GM18502 (cell line): ENCODE data around the gene HBS1L.
"Not testable (repeated sequence)": the region's sequence is repeated elsewhere in the genome, so short reads cannot be mapped to it uniquely, and the experiment has no call there.

Experiments used
- ATAC-seq: cut with Tn5 transposase; IDR thresholded peaks from one replicate; pipeline ENCODE4 v1.9.1; 2021; ENCODE audit warnings: mild to moderate bottlenecking; ENCODE audit not compliant: unreplicated experiment, poor library complexity

Gene HBS1L

DNA sequence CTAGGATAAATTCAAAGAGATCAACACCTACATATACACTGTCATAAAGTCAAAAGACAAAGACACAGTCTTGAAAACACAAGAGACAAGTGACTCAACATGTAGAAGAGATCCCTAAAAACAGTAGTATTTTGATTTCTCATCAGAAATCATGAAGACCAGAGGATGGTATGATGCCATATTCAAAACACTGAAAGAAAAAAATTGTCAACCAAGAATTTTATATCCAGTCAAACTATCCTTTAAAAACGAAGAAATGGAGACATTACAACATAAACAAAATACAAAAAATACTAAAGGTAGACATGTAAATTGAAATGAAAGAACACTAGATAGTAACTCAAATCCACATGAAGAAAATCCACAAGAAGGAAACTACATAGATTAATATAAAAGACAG lies 27.3 kb upstream of the HBS1L start:
- no peak for ATAC-seq

DNA sequence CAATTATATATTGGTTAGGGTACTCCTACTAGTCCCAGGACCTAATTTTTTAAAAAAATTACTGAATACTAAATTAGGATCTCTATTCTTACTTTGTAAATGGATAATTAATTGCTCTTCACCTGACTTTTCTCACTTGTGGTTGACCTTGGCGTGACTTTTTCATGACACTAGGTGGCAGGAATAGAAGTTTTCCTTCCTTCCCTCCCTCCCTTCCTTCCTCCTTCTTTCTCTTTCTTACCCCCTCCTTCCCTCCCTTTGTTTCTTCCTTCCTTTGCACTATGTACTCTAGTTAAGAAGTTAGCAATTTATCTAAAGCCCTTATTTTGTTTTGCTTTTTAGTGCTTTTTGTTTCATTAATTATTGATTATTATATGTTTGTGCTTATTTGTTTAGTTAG lies 20.4 kb upstream of the HBS1L start:
- no peak for ATAC-seq

DNA sequence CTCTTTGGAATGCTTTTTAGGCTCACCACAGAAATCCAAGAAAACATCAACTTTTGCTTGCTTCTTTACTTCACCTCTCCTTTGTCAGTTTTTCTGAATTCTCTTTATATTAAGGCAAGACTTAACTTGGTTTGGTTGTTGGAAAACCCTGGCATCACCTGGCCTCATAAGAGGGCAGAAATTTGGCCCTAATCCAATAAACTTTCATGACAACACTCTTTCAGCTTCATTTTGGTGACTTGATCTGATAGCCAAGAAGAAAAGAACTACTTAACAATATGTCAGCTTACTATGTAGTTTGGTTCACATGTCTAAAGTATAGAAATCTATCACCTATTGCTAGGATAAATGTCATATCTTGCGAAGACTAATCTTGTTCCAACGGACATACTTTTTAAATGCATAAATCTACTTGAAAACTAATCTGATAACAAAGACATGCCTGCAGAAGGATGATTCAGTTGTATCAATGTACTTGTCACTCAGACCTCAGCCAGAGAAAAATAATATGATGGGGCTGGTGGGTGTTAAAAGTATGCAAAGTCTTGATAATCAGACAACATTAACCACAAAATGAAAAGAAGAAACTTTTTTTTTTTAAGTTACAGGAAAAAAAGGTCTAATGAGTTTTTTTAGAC lies 19.3 kb upstream of the HBS1L start:
- no peak for ATAC-seq

DNA sequence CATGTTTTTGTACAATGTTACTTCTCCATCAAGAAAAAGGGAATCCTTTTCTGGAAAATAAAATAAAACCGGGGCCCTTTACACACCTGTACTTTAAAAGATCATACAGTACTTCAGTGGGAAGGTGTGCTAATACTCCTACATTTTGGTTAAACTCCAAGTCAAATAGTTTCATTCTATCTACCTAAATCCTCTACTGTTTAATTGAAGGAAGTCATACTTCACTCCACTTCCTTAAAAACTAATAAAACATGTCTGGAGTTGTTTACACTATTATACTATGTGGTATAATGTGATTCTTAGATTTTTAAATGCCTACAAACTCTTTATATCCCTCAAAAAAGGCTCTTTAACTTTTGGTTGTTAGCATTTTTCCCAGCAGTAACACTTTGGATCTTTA lies 18.6 kb upstream of the HBS1L start:
- no peak for ATAC-seq

DNA sequence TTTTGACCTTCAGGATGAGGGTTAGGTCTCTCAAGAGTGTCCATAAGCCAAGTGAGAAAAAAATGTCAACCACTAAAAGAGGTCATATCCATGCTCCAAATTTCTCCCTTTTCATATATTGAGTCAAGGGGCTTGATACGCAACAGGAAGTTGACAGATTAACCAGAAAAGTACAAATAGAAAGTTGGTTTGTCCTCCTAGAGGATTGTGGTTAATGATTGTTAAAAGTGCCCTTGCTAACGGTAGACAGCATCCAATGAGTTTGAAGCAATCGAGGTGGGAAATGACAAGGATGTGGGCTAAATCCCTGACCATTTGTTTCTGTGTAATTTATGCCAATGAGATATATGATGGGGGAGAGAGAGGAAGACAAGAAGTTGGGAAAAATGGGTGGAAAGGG lies 18.1 kb upstream of the HBS1L start:
- ATAC-seq: no peak

DNA sequence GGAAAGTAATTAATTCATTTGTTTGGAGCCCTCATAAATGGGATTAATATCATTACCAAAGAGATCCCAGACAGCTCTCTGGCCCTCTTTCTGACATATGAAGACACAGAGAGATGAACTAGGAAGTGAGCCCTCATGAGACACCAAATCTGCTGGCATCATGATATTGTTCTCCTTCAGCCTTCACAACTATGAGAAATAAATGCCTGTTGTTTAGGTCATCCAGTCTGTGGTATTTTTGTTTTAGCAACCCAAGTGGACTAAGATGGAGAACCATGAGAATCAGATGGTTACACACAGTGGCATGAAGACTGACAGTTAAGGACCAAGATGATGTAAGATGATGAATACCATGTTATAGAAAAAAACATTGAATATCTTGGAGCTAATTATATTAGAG lies 16.9 kb upstream of the HBS1L start:
- ATAC-seq: no peak

DNA sequence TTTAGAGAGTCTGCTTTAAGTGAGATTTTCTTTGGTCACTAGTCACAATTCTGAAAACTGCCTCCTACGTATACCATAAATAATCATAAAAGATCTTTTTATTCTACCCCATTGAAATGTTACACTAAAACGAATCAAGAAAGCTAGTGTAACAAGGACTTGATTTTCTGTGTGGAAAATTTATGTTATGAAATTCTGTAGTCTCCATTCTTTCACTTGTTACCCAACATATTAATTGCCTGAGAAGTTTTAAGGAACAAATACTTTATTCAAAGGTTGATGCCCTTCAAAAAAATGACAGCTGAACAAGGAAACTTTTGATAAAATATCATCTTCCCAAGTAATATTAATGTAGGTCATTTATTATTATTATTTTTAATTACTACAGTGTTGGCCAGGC lies 13.3 kb upstream of the HBS1L start:
- ATAC-seq: no peak

DNA sequence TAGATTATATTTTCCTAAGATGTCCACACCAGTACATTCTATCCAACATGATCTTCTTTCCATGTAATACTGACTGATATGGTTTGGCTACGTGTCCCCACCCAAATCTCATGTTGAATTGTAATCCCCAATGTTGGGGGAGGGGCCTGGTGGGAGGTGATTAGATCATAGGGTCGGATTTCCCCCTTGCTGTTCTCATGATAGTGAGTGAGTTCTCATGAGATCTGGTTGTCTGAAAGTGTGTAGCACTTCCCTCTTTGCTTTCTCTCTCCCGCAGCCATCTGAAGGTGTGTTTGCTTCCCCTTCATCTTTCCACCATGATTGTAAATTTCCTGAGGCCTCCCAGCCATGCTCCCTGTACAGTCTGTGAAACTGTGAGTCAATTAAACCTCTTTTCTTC lies 12.2 kb upstream of the HBS1L start:
- ATAC-seq: no peak

DNA sequence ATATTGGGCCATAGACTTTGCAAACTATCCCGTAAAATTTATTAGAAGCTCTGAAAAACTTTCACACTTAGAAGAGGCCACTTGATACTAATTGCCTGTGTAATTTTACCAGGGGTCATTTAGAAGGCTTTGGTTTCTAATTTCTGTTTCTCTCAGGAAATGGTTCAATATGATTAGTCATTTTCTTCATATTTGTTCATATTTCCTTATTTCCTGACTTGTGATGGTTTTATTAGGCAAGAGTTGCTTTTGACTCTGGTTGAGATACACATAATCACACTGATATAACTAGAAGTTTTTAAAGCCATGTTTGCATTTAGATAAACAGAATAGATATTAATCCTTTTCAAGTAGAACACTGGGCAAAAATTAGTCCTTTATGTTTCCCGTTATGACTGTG lies 11.8 kb upstream of the HBS1L start:
- no peak for ATAC-seq

DNA sequence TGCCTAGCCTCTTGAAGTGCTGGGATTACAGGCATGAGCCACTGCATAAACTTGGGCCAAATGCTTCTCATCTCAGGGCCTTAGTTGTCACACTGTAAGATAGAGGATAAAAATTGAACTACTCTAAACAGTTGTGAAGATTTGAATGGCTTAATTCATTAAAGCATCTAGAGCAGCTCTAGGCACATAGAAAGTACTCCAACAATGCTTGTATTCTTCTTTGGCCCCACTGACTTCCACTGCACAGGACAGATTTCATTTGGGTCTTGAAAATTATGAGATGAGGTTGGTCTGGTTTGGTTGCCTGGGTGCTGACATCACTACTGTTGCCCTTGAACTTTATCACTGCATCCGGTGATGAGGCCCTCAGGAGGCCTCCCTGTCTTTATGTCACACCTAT lies 10.0 kb upstream of the HBS1L start:
- ATAC-seq: no peak

DNA sequence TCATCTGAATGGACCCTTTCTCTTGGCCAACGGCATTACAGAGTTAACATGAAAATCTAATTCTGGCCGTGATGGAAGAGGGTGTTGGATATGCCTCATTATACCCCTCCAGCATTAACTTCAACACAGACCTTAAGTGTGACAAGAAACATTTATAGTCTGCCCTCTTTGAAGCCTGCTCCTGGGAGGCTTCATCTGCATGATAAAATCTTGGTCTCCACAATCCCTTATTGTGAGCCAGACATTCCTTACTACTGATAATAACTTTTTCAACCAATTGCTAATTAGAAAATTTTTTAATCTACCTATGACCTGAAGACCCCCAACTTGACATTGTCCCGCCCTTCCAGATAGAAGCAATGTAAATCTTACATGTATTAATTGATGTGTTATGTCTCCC lies 9.3 kb upstream of the HBS1L start:
- ATAC-seq: no peak

DNA sequence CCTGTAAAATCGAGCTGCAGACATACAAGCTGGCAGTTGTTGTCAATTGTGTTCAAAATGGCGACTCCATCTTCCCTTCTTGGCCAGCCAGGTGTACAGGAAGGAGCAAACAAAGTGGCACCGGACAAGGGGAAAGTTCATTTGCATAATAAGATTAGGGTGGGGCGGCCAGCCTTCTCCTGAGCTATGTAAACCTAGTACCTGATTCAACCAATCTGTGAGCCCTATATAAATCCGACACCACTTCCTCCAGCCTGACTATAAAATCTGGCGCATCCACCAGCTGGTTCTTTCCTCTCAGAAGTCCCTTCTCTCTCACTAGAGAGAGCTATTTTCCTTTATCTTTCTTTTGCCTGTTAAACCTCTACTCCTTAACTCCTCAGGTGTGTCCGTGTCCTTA lies 8.1 kb upstream of the HBS1L start:
- ATAC-seq: no peak

DNA sequence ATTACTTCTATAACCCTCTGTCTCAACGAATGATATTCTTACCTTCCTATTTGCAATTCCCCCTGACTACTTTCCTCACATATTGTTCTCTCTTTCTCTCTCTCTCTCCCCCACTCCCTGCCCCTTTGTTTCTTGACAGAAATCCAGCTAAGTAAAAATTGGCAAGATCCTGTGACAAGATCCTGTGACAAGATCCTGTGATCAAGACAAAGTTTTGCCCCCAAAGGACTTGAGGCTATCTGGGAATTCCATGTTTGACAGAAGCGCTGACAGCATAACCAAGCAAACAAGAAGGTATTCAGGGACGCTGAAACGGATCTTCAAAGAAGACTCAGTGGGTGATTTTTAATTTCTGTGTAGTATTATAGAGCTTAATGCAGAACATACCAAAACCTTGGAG lies 5.5 kb upstream of the HBS1L start:
- no peak for ATAC-seq

DNA sequence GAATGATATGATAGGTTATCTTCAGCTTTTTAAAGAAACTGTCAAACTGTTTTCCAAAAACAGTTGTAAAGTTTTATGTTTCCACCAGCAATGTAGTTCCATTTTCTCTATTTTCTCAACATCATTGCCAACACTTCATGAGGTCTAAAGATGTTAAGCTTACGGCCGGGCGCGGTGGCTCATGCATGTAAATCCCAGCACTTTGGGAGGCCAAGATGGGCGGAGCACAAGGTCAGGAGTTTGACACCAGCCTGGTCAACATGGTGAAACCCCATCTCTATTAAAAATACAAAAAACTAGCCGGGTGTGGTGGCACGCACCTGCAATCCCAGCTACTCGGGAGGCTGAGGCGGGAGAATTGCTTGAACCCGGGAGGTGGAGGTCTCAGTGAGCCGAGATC lies 3.7 kb upstream of the HBS1L start:
- not testable (repeated sequence) for ATAC-seq

DNA sequence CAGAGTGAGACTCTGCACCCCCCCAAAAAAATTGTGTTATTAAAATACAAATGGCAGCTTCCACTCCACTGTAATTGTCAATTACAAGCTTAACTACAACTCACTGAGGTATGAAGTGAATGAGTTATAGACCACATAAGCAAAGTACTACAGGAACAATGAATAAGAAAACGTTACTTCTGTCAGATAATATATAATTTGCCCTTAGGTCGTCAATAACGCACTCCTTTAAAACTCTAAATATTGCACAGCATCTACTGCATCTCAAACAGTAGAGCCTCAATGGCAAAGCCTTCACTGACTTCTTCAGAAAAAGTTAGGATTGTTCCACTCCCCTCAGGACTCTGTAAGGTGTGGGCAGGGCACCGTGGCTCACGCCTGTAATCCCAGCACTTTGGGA lies 2.0 kb upstream of the HBS1L start:
- no peak for ATAC-seq

DNA sequence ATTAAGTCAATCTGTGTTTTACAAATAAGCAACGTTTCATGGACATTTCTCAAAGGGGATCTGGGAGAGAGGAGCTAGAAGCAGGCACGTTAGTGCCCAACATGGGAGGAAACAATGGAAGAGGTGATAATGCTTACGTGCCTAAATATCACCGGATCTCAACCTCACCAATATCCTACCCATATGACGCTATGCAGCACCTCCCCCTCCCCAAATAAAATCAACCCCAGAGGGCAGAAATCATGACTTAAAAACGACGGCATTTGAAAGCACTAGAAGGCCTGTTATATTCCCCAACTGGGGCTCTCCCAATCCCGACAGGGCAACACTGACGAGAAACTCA lies 425 bp downstream of the HBS1L start:
- ATAC-seq: peak; percentile 19

DNA sequence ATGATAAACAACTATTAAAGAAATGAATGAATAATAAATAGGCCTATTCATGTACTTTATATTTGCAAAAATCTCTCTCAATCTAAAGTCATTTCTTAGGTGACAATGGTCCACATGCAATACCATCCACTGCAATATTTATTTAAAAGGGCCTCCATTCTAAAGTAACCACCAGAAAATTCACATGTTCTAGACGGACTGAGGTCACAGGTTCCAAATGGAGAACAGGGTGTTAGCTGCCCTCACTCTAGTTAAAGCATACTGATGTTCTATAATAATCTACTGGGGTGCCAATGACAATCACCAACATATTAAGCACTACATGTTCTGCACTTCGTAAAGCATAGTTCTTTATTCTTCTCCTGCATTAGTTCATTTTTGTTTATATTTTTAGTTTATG lies 1.2 kb downstream of the HBS1L start:
- ATAC-seq: no peak

DNA sequence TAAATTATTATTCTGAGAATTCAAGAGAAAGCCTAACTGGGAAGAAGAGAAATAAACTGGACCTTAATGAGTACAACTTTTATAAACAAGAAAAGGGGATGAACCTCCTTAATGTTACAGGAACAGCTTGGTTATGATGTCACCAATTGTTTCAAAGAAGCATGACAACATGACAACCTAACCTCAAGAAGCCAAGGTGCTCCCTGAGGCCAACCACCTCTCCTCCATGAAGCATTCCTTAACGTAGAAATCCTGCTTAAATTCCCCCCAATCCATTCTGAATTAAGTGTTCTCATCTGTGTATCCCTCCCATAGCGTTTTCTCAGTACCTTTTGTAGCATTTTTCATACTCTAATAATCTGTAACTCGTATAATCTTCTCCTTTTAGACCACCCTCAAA lies 1.7 kb downstream of the HBS1L start:
- no peak for ATAC-seq

DNA sequence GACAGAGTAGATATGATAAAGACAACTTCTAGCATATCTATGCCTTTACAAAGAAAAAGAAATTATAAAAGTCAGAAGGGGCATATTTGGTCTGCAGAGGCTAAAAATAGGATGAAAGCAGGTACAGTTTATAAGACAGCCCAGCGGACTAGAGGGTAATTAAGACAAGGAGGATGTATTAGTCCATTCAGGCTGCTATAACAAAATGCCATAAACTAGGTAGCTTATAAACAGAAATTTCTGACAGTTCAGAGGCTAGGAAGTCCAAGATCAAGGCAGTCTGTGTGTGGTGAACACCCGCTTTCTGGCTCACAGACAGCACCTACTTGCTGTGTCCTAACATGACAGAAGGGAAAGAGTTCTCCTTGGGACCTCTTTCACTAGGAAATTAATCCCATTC lies 5.7 kb downstream of the HBS1L start:
- ATAC-seq: no peak

DNA sequence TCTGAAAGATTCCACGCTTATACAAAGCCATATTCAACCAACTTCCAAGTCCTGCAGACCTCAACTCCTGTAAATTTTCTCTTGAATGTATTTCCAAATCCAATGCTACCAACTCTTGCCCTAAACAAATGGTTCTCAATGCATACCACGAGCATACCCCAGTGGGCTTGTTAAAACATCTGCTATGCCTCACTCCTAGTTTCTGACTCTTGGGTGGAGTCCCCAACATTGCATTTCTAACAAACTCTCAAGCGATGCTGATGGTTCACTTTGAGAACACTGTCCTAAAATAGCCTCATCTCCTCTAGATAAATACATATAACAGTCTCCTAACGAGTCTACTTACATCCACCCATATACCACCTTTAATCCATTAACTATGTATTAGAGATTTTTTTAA lies 7.3 kb downstream of the HBS1L start:
- no peak for ATAC-seq

DNA sequence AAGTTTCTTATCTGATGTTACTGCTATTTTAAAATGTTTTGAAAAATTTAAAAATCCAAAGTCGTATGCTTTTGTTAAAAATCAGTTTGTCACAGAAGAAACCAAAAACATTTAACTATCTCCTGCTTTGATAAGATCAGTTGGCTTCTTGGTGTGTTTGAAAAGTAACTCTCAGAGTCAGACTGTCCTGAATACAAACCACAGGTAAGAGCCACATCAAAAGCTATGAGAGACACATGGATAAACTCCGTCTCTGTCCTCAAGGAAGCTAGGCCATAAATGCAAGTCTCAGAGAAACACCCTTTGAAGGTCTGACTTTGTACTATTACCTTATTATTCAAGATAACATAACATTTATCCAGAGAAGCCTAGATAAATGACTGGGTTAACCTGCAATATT lies 7.7 kb downstream of the HBS1L start:
- ATAC-seq: no peak

DNA sequence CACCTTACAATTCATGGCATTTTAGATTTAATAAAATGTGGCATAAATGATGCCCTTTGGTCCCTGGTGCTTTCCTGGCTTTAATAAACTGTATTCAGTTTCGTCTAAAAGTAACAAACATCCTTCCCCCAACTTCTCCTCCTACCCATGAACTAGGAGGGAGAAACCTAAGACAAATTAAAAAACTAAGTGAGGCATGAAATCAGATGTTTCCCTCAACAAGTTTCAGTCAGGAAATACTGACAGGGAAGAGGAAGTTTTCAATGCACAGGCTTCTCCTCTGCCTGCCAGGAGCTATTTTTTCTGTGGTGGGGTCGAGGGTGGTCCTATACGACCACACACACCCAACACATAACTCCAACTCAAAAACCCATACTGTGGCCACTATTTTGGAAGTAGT lies 10.0 kb downstream of the HBS1L start:
- ATAC-seq: no peak

DNA sequence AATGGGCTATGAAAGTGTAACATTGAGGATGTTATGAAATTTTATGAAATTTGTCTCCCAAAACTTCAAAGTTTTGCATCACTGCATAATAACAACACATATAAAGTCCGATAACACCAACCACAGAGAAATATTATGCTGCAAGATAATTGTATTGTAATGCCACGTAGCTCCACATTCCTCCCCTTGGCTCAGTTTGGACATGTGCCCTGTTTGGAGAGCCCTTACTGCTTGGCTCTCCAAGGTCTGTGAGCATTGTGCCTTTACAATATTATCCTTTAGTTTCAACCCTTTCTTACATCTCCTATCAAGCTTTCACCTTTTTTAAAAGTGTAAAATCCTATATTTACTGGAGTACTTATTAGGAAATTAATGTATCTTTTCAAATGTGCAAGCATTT lies 10.8 kb downstream of the HBS1L start:
- ATAC-seq: no peak
